ENCODE measurements around the gene TM4SF5. TPM values are rescaled to one million over a fixed set of nuclear protein-coding genes. Genes with fewer than 3 reads are reported as not detected.

TM4SF5 gene
- total RNA-seq, 1 experiment from 2014 or later: not detected

DNA sequence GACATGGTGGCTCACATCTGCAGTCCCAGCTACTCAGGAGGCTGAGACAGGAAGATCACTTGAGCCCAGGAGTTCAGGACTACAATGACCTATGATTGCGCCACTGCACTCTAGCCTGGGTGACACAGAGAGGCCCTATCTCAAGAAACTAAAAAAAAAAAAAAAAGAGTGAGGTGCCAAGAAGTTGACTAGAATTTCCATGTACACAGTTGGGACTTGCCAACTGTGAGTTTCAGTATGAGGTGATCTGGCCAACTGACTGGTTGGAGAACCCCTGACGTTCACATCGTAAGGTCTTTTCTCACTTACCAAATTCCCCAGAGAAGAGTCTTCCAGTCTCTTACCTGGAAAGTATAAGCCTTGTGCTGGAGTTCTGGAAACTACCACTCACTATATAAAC lies 43.6 kb upstream of the TM4SF5 start:
- CTCF ChIA-PET: no interaction called here
- Histone ChIP-seq H3K4me1 (ENCODE audit: control insufficient read depth in 1 of 2, insufficient read depth in 2 of 2, low read length in 2 of 2) (peaks cover 3 to 15% of the 10 kb centered on the region in 2 experiments; a peak in 3 of 4 replicates), H3K36me3 (ENCODE audit: control insufficient read depth in 1 of 2, insufficient read depth in 2 of 2, low read length in 2 of 2) (0 out of 4 replicates have a peak, but pooled peaks cover 0 to 2% of the 10 kb centered on the region in 2 experiments), H3K27ac (ENCODE audit: low read depth, low read length) (no peak overlapping the region), H3K9ac (ENCODE audit: low read length) (no peak overlapping the region), H3K79me2 (ENCODE audit: insufficient read depth, low read length) (no peaks in the 10 kb centered on the region), H3K4me3 (replicated peaks in 1 of 2; ENCODE audit: low read depth in 1 of 2, low read length in 2 of 2) (no peak overlapping the region), H4K20me1 (ENCODE audit: insufficient read depth) (no peaks in the 10 kb centered on the region), H2AFZ (ENCODE audit: low read depth, low read length, poor library complexity, severe bottlenecking) (no peak overlapping the region), H3K9me3 (ENCODE audit: control insufficient read depth in 1 of 2, insufficient read depth in 1 of 2, low read depth in 1 of 2, low read length in 2 of 2) (no peaks in the 10 kb centered on the region), H3K27me3 (ENCODE audit: insufficient read depth, low read length) (no peaks in the 10 kb centered on the region), H3K9me2 (ENCODE audit: insufficient read depth) (no peaks in the 10 kb centered on the region), H3K4me2 (ENCODE audit: low read length) (no peak overlapping the region)
- RAD21 ChIA-PET (ENCODE audit: low non-redundant PET in 1 of 2, low total read pairs in 2 of 2, uncharacterized antibody in 2 of 2, unreplicated experiment in 2 of 2): no interaction called here
- BruUV-seq (replicated peaks): no TSS peak
- ATAC-seq: no peak
- intact Hi-C loops (cut with micrococcal nuclease): no loop called here
- TF ChIP-seq EZH2phosphoT487 (IDR thresholded peaks at IDR 0.05; ENCODE audit: borderline replicate concordance): no peak
- TF ChIP-seq, protein P1, sequence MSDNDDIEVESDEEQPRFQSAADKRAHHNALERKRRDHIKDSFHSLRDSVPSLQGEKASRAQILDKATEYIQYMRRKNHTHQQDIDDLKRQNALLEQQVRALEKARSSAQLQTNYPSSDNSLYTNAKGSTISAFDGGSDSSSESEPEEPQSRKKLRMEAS (IDR thresholded peaks at IDR 0.05): no peak
- TF ChIP-seq SIN3A (IDR thresholded peaks at IDR 0.05; ENCODE audit: low read depth): no peak
- TF ChIP-seq ZNF274 (IDR thresholded peaks at IDR 0.05; ENCODE audit: low read depth, low read length): no peak
- no peak for TF ChIP-seq YY1 (IDR thresholded peaks at IDR 0.05; ENCODE audit: extremely low read depth, insufficient replicate concordance, low read depth, low read length)
- no peak for TF ChIP-seq RAD21 (IDR thresholded peaks at IDR 0.05; ENCODE audit: low read depth)
- TF ChIP-seq CEBPB (IDR thresholded peaks at IDR 0.05; ENCODE audit: low read depth): no peak
- no peak for TF ChIP-seq EGR1 (IDR thresholded peaks at IDR 0.05; ENCODE audit: low read depth)
- no peak for TF ChIP-seq ZFX (IDR thresholded peaks at IDR 0.05)
- no peak for TF ChIP-seq JUND (IDR thresholded peaks at IDR 0.05)
- TF ChIP-seq TCF7L2 (IDR thresholded peaks at IDR 0.05; ENCODE audit: borderline replicate concordance, extremely low read depth, insufficient read depth, insufficient read length): no peak
- TF ChIP-seq, protein P2, sequence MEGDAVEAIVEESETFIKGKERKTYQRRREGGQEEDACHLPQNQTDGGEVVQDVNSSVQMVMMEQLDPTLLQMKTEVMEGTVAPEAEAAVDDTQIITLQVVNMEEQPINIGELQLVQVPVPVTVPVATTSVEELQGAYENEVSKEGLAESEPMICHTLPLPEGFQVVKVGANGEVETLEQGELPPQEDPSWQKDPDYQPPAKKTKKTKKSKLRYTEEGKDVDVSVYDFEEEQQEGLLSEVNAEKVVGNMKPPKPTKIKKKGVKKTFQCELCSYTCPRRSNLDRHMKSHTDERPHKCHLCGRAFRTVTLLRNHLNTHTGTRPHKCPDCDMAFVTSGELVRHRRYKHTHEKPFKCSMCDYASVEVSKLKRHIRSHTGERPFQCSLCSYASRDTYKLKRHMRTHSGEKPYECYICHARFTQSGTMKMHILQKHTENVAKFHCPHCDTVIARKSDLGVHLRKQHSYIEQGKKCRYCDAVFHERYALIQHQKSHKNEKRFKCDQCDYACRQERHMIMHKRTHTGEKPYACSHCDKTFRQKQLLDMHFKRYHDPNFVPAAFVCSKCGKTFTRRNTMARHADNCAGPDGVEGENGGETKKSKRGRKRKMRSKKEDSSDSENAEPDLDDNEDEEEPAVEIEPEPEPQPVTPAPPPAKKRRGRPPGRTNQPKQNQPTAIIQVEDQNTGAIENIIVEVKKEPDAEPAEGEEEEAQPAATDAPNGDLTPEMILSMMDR (IDR thresholded peaks at IDR 0.05 in 2 of 3, conservative IDR thresholded peaks at IDR 0.05 in 1 of 3; ENCODE audit: borderline replicate concordance in 1 of 3, insufficient read depth in 1 of 3, low read depth in 2 of 3, low read length in 2 of 3): no peak
- no peak for TF ChIP-seq POLR2AphosphoS5 (IDR thresholded peaks at IDR 0.05; ENCODE audit: low read depth, low read length)
- no peak for TF ChIP-seq POLR2A (IDR thresholded peaks at IDR 0.05; ENCODE audit: borderline replicate concordance, extremely low read depth, insufficient read depth, insufficient read length)
- TF ChIP-seq, protein P3, sequence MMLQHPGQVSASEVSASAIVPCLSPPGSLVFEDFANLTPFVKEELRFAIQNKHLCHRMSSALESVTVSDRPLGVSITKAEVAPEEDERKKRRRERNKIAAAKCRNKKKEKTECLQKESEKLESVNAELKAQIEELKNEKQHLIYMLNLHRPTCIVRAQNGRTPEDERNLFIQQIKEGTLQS (IDR thresholded peaks at IDR 0.05): no peak
- no peak for TF ChIP-seq SRF (IDR thresholded peaks at IDR 0.05; ENCODE audit: low read depth)
- TF ChIP-seq, protein P4, sequence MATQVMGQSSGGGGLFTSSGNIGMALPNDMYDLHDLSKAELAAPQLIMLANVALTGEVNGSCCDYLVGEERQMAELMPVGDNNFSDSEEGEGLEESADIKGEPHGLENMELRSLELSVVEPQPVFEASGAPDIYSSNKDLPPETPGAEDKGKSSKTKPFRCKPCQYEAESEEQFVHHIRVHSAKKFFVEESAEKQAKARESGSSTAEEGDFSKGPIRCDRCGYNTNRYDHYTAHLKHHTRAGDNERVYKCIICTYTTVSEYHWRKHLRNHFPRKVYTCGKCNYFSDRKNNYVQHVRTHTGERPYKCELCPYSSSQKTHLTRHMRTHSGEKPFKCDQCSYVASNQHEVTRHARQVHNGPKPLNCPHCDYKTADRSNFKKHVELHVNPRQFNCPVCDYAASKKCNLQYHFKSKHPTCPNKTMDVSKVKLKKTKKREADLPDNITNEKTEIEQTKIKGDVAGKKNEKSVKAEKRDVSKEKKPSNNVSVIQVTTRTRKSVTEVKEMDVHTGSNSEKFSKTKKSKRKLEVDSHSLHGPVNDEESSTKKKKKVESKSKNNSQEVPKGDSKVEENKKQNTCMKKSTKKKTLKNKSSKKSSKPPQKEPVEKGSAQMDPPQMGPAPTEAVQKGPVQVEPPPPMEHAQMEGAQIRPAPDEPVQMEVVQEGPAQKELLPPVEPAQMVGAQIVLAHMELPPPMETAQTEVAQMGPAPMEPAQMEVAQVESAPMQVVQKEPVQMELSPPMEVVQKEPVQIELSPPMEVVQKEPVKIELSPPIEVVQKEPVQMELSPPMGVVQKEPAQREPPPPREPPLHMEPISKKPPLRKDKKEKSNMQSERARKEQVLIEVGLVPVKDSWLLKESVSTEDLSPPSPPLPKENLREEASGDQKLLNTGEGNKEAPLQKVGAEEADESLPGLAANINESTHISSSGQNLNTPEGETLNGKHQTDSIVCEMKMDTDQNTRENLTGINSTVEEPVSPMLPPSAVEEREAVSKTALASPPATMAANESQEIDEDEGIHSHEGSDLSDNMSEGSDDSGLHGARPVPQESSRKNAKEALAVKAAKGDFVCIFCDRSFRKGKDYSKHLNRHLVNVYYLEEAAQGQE (IDR thresholded peaks at IDR 0.05; ENCODE audit: low read depth): no peak
- TF ChIP-seq, protein P5, sequence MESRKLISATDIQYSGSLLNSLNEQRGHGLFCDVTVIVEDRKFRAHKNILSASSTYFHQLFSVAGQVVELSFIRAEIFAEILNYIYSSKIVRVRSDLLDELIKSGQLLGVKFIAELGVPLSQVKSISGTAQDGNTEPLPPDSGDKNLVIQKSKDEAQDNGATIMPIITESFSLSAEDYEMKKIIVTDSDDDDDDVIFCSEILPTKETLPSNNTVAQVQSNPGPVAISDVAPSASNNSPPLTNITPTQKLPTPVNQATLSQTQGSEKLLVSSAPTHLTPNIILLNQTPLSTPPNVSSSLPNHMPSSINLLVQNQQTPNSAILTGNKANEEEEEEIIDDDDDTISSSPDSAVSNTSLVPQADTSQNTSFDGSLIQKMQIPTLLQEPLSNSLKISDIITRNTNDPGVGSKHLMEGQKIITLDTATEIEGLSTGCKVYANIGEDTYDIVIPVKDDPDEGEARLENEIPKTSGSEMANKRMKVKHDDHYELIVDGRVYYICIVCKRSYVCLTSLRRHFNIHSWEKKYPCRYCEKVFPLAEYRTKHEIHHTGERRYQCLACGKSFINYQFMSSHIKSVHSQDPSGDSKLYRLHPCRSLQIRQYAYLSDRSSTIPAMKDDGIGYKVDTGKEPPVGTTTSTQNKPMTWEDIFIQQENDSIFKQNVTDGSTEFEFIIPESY (IDR thresholded peaks at IDR 0.05; ENCODE audit: extremely low read depth, insufficient replicate concordance, low read length): no peak
- TF ChIP-seq FOSL1 (IDR thresholded peaks at IDR 0.05; ENCODE audit: low read depth): no peak
- no peak for DNase-seq (ENCODE audit: low read depth, low spot score)
- POLR2A ChIA-PET: no interaction called here
